NAMALWA (cell line): ENCODE results near the gene CDH26.

Experiments
- DNase-seq: peaks from one replicate; pipeline ENCODE4 v3.0.0-alpha.2; 2015; ENCODE audit warnings: low spot score

CDH26 gene

DNA sequence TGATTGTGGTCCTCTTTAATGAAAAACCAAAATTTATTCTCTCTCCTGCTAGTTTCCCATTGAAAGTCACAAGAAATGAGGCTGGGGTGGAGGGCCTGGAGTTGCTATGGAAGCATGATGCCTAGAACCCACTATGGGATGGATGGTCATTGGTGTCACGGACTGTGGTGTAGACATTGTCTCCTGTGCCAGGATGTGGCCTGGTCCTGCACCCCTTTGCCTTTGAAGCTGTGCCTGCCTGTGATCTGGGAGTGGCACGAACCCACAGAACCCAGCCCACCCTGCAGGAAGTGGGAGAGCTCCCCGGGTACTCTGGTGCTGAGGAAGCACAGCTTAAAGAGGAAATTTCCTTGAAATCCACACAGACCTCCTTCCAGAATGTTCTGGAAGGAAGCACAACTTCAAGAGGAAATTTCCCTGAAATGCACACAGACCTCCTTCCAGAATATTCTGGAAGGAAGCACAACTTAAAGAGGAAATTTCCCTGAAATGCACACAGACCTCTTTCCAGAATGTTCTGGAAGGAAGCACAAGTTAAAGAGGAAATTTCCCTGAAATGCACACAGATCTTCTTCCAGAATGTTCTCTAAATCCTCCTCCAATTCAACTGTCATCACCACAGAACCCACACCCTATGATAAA lies 105.6 kb downstream of the CDH26 start:
- no peak for DNase-seq
